B cell (primary cell): ENCODE measurements around the gene MED27. TPM values are rescaled to one million over a fixed set of nuclear protein-coding genes. Genes with fewer than 3 reads are reported as not detected.

Experiments used
- ATAC-seq: fragments of 200-7000 bp; cut with Tn5 transposase; one replicate; pipeline ENCODE4 v1.10.0; 2021; ENCODE audit warnings: low read depth, mild to moderate bottlenecking, moderate number of reproducible peaks, moderate library complexity
- CTCF ChIA-PET: fragments of 350-600 bp; sonication (Branson Sonifier 250); formaldehyde crosslinking; loops from one replicate; lab custom pipeline; 2021; ENCODE audit warnings: antibody characterized with exemption, inconsistent platforms; lab: Charles Lee
- POLR2A ChIA-PET: fragments of 350-600 bp; sonication (Branson Sonifier 250); formaldehyde crosslinking; loops from one replicate; lab custom pipeline; 2021; ENCODE audit warnings: antibody characterized with exemption; lab: Charles Lee
- DNase-seq: peaks from one replicate; pipeline ENCODE4 v3.0.0; 2013
- H2AFZ ChIP-seq: 2 replicates; pipeline ENCODE4 v1.6.1; 2012; ENCODE audit warnings: mild to moderate bottlenecking, low read depth, low read length; ENCODE audit not compliant: insufficient read depth, poor library complexity, severe bottlenecking
- H3K27ac ChIP-seq, 2 donors: 1 replicate in 1 of 2; 2 replicates in 1 of 2; pipeline ENCODE4 v1.5.1; 2012 to 2013; ENCODE audit warnings: low read length in 2 of 2, mild to moderate bottlenecking in 2 of 2, moderate library complexity in 1 of 2
- H3K27me3 ChIP-seq, 4 experiments: fragments of 200-600 bp in 1 of 4; sonication (generic) in 1 of 4; replicated peaks in 1 of 4; 1 replicate in 2 of 4; 2 replicates in 2 of 4; pipeline versions ENCODE4 v1.6.1 to v1.7.0; 2013 to 2016; ENCODE audit warnings: low read length in 3 of 4, mild to moderate bottlenecking in 2 of 4, mixed read lengths in 1 of 4, moderate library complexity in 1 of 4; ENCODE audit not compliant: insufficient read depth in 4 of 4, control insufficient read depth in 3 of 4; ENCODE audit errors: control extremely low read depth in 1 of 4
- H3K36me3 ChIP-seq, 2 experiments: replicated peaks in 1 of 2; 1 replicate in 1 of 2; 2 replicates in 1 of 2; pipeline versions ENCODE4 v1.6.1 to v1.7.1; 2013; ENCODE audit warnings: low read length in 1 of 2; ENCODE audit not compliant: insufficient read depth in 2 of 2, control insufficient read depth in 1 of 2; ENCODE audit errors: control extremely low read depth in 1 of 2, extremely low read depth in 1 of 2
- H3K4me1 ChIP-seq, 2 donors: fragments of 200-600 bp in 1 of 2; sonication (generic) in 1 of 2; 1 replicate in 1 of 2; 2 replicates in 1 of 2; pipeline versions ENCODE4 v1.5.1 to v1.6.1; 2013 to 2017; ENCODE audit warnings: low read length in 2 of 2; ENCODE audit not compliant: control insufficient read depth in 2 of 2, insufficient read depth in 2 of 2
- H3K4me2 ChIP-seq: replicated peaks from 2 replicates; pipeline ENCODE3; 2012; ENCODE audit warnings: mild to moderate bottlenecking, low read depth, low read length; ENCODE audit not compliant: poor library complexity, severe bottlenecking
- H3K4me3 ChIP-seq, 5 experiments: fragments of 200-600 bp in 1 of 5; sonication (generic) in 1 of 5; 1 replicate in 3 of 5; 2 replicates in 2 of 5; pipeline versions ENCODE4 v1.5.1 to v1.7.0; 2011 to 2016; ENCODE audit warnings: low read length in 4 of 5, mild to moderate bottlenecking in 4 of 5, low read depth in 2 of 5, control low read depth in 1 of 5, moderate library complexity in 1 of 5; ENCODE audit not compliant: insufficient read depth in 1 of 5; ENCODE audit errors: control extremely low read depth in 1 of 5, extremely low read depth in 1 of 5
- H3K79me2 ChIP-seq: fragments of 200-600 bp; sonication (generic); one replicate; pipeline ENCODE4 v1.6.0; 2016; ENCODE audit warnings: low read length; ENCODE audit not compliant: control insufficient read depth, insufficient read depth
- H3K9ac ChIP-seq: fragments of 200-600 bp; sonication (generic); 2 replicates; pipeline ENCODE4 v1.6.1; 2017; ENCODE audit warnings: mild to moderate bottlenecking, low read length, moderate library complexity
- H3K9me3 ChIP-seq, 3 donors: one replicate each; pipeline versions ENCODE4 v1.6.1 to v1.7.1; 2013; ENCODE audit warnings: low read length in 2 of 3; ENCODE audit not compliant: control insufficient read depth in 2 of 3, insufficient read depth in 1 of 3; ENCODE audit errors: control extremely low read depth in 1 of 3
- H4K20me1 ChIP-seq: 2 replicates; pipeline ENCODE4 v1.6.0; 2012; ENCODE audit warnings: mild to moderate bottlenecking, low read length; ENCODE audit not compliant: insufficient read depth, control insufficient read depth, poor library complexity, severe bottlenecking
- H3K27ac Mint-ChIP-seq: one replicate; pipeline ENCODE4 v1.8.0; 2021; ENCODE audit warnings: mixed read lengths
- H3K27me3 Mint-ChIP-seq: one replicate; pipeline ENCODE4 v1.8.0; 2021; ENCODE audit warnings: mixed read lengths
- H3K4me1 Mint-ChIP-seq: one replicate; pipeline ENCODE4 v1.8.0; 2021; ENCODE audit warnings: mixed read lengths
- H3K4me3 Mint-ChIP-seq: one replicate; pipeline ENCODE4 v1.8.0; 2021; ENCODE audit warnings: mixed read lengths
- H3K9me3 Mint-ChIP-seq: one replicate; pipeline ENCODE4 v1.8.0; 2022; ENCODE audit warnings: mixed read lengths; ENCODE audit not compliant: insufficient read depth
- CTCF ChIP-seq: fragments of 200-600 bp; IDR thresholded peaks from one replicate; pipeline ENCODE4 v1.8.0; 2022; ENCODE audit warnings: antibody characterized with exemption, mild to moderate bottlenecking
- EZH2 ChIP-seq: IDR thresholded peaks from 2 replicates; pipeline ENCODE4 v1.6.1; 2012; ENCODE audit warnings: borderline replicate concordance, low read depth, mild to moderate bottlenecking, moderate library complexity, low read length; ENCODE audit not compliant: insufficient read depth, poor library complexity, severe bottlenecking
- WGBS: methylation state at CpG from one replicate; pipeline ENCODE4 v1.1.5; 2013; ENCODE audit warnings: missing lambda C conversion rate; ENCODE audit not compliant: insufficient coverage; 5-methylcytosine and 5-hydroxymethylcytosine counted together
- intact Hi-C: fragments of 100-400 bp; cut with micrococcal nuclease; formaldehyde crosslinking; loops from one replicate; pipeline ENCODE4 v1.10.0; 2022
- polyA plus RNA-seq: library from polyadenylated mRNA; depleted of rRNA; stranded (reverse); fragments of >200 nt; gene quantifications from 2 replicates; pipeline ENCODE4 v1.2.3, GENCODE V29; 2012
- total RNA-seq, 2 donors: library from RNA; stranded (reverse); fragments of 120-200 nt in 1 of 2; gene quantifications; 1 replicate in 1 of 2; 2 replicates in 1 of 2; pipeline versions ENCODE4 v1.2.3 to v1.2.4, GENCODE V29; 2013 to 2022

Gene MED27
- total and polyA plus RNA-seq, 2 donors (not counting 1 experiment from before 2014, with no cell fraction given) = 17.4 to 17.7 TPM

GRCh38 chr9:132124800-132125199 is 45.1 kb upstream of the MED27 start:
- no peak for TF ChIP-seq EZH2
- TF ChIP-seq CTCF = no peak
- no peaks in the 10 kb centered on the region for H3K79me2 ChIP-seq
- Mint-ChIP-seq H3K4me1 (peaks cover 5% of the 10 kb centered on the region), H3K9me3 (no peaks in the 10 kb centered on the region), H3K27me3 (peaks cover 75% of the 10 kb centered on the region), H3K27ac (no peak overlapping the region), H3K4me3 (no peak overlapping the region)
- no peak overlapping the region for H3K4me2 ChIP-seq
- H3K9ac ChIP-seq = no peak overlapping the region
- H3K27me3 ChIP-seq = peaks cover 0 to 46% (median 14%) of the 10 kb centered on the region in 4 experiments
- H3K27ac ChIP-seq = no peak overlapping the region
- ATAC-seq = no peak
- intact Hi-C loops = no loop called here
- H3K4me3 ChIP-seq = no peak overlapping the region
- no peaks in the 10 kb centered on the region for H4K20me1 ChIP-seq
- H3K36me3 ChIP-seq = no peaks in the 10 kb centered on the region
- H2AFZ ChIP-seq = no peak overlapping the region
- H3K9me3 ChIP-seq = peaks cover 0 to 2% (median 0%) of the 10 kb centered on the region in 3 donors
- ChIA-PET CTCF (no interaction called here), POLR2A (no interaction called here)
- peaks cover 0 to 3% of the 10 kb centered on the region in 2 donors for H3K4me1 ChIP-seq
- WGBS = 63% methylated on average over 4 of the region's 6 CpGs
- no peak for DNase-seq

- no peak for TF ChIP-seq EZH2
- TF ChIP-seq CTCF = no peak
- CTCF ChIA-PET = no interaction called here
- Histone ChIP-seq H2AFZ (no peak overlapping the region), H3K9ac (no peak overlapping the region), H3K79me2 (no peaks in the 10 kb centered on the region), H3K9me3 (no peaks in the 10 kb centered on the region), H3K4me3 (no peak overlapping the region), H3K36me3 (no peaks in the 10 kb centered on the region), H3K4me2 (no peak overlapping the region), H3K27ac (no peak overlapping the region), H3K27me3 (peaks cover 0 to 32% (median 9%) of the 10 kb centered on the region in 4 experiments), H4K20me1 (no peaks in the 10 kb centered on the region), H3K4me1 (no peaks in the 10 kb centered on the region)
- WGBS = no CpG with 5 or more reads among the region's 2 CpGs
- POLR2A ChIA-PET = no interaction called here
- Mint-ChIP-seq H3K27ac (no peak overlapping the region), H3K4me3 (no peak overlapping the region), H3K27me3 (peaks cover 60% of the 10 kb centered on the region), H3K4me1 (peaks cover under 1% of the 10 kb centered on the region), H3K9me3 (no peaks in the 10 kb centered on the region)
- ATAC-seq (no peak), DNase-seq (no peak)
- intact Hi-C loops = no loop called here
Measured at GRCh38 chr9:132121021-132121420, 41.4 kb upstream of the MED27 start.
